Activated T-cell treated with anti-CD3 and anti-CD28 coated beads, Interleukin-2, amount 50 U/mL, for 48 hours (primary cell): ENCODE measurements around the gene SARS2.
"Not testable (repeated sequence)": the region's sequence is repeated elsewhere in the genome, so short reads cannot be mapped to it uniquely, and the experiment has no call there.

Source experiments
- DNase-seq, 2 experiments: peaks; one replicate each; pipeline ENCODE4 v3.0.0-alpha.2; 2020

Gene SARS2

GRCh38 chr19:38945562-38946228 is 15.1 kb upstream of the SARS2 start:
- DNase-seq, result peak in 1 of 2 experiments; percentile 37

GRCh38 chr19:38944981-38945506 is 14.5 kb upstream of the SARS2 start:
- DNase-seq, result peak in 1 of 2 experiments; percentile 37

GRCh38 chr19:38942471-38943181 is 12.1 kb upstream of the SARS2 start:
- no peak for DNase-seq

GRCh38 chr19:38941979-38942378 is 11.4 kb upstream of the SARS2 start:
- DNase-seq, result no peak

GRCh38 chr19:38941466-38941865 is 10.9 kb upstream of the SARS2 start:
- DNase-seq, result not testable (repeated sequence)

GRCh38 chr19:38939957-38940356 is 9.4 kb upstream of the SARS2 start:
- DNase-seq, result no peak

GRCh38 chr19:38933544-38933943 is 3.0 kb upstream of the SARS2 start:
- DNase-seq, result no peak

- peak; percentile 44 to 59 for DNase-seq
Measured at GRCh38 chr19:38932425-38933179, 2.0 kb upstream of the SARS2 start.

GRCh38 chr19:38931521-38931793 is 894 bp upstream of the SARS2 start:
- no peak for DNase-seq

- peak in 1 of 2 experiments; percentile 98 for DNase-seq
Measured at GRCh38 chr19:38930776-38931520, 385 bp upstream of the SARS2 start, which contains the start of gene MRPS12. TSS of gene MRPS12 (plus strand) at chr19:38930944. CDS start at chr19:38931295, 351 bp downstream.

GRCh38 chr19:38928391-38929001 is 2.1 kb downstream of the SARS2 start:
- DNase-seq, result no peak

- DNase-seq, result no peak
Measured at GRCh38 chr19:38924388-38924787, 6.2 kb downstream of the SARS2 start.

GRCh38 chr19:38922482-38922881 is 8.1 kb downstream of the SARS2 start:
- DNase-seq, result no peak

GRCh38 chr19:38921420-38922274 is 8.9 kb downstream of the SARS2 start:
- no peak for DNase-seq

GRCh38 chr19:38920602-38921419 is 9.8 kb downstream of the SARS2 start:
- no peak for DNase-seq

GRCh38 chr19:38919837-38920601 is 10.5 kb downstream of the SARS2 start:
- DNase-seq, result no peak

- no peak for DNase-seq
Measured at GRCh38 chr19:38918526-38918925, 12.0 kb downstream of the SARS2 start.

- no peak for DNase-seq
Measured at GRCh38 chr19:38917921-38918491, 12.6 kb downstream of the SARS2 start.

- no peak for DNase-seq
Measured at GRCh38 chr19:38917516-38917915, 13.0 kb downstream of the SARS2 start.
